HG03025 (cell line): ENCODE data around the gene SCG5.

ENCODE experiments used
- ATAC-seq: cut with Tn5 transposase; IDR thresholded peaks from one replicate; pipeline ENCODE4 v1.9.1; 2021; ENCODE audit warnings: mild to moderate bottlenecking, moderate library complexity; ENCODE audit not compliant: unreplicated experiment, low FRiP score

SCG5 gene

GRCh38 chr15:32657941-32658340, 16.4 kb downstream of the SCG5 start:
- no peak for ATAC-seq

- ATAC-seq = no peak
These were observed 18.0 kb downstream of the SCG5 start for GRCh38 chr15:32659340-32660155.

GRCh38 chr15:32663671-32664070, 22.2 kb downstream of the SCG5 start:
- ATAC-seq = no peak

GRCh38 chr15:32664796-32665195, 23.3 kb downstream of the SCG5 start:
- ATAC-seq = no peak

- no peak for ATAC-seq
These were observed 25.8 kb downstream of the SCG5 start for GRCh38 chr15:32667321-32667720.

- no peak for ATAC-seq
These were observed 27.4 kb downstream of the SCG5 start for GRCh38 chr15:32668942-32669341.

- no peak for ATAC-seq
These were observed 28.5 kb downstream of the SCG5 start for GRCh38 chr15:32669896-32670611.

GRCh38 chr15:32670623-32671022, 29.1 kb downstream of the SCG5 start:
- no peak for ATAC-seq

GRCh38 chr15:32671339-32672325, 30.1 kb downstream of the SCG5 start:
- no peak for ATAC-seq

- no peak for ATAC-seq
These were observed 33.2 kb downstream of the SCG5 start for GRCh38 chr15:32674681-32675080.

GRCh38 chr15:32675466-32675865, 34.0 kb downstream of the SCG5 start:
- ATAC-seq = no peak

GRCh38 chr15:32676169-32676568, 34.7 kb downstream of the SCG5 start:
- no peak for ATAC-seq

- ATAC-seq = no peak
These were observed 35.8 kb downstream of the SCG5 start for GRCh38 chr15:32677238-32677750.

- no peak for ATAC-seq
These were observed 37.8 kb downstream of the SCG5 start for GRCh38 chr15:32679298-32679690.

GRCh38 chr15:32682569-32682968, 41.1 kb downstream of the SCG5 start:
- ATAC-seq = no peak

GRCh38 chr15:32682977-32683630, 41.6 kb downstream of the SCG5 start:
- ATAC-seq = no peak

- ATAC-seq = no peak
These were observed 42.5 kb downstream of the SCG5 start for GRCh38 chr15:32683906-32684584.

- ATAC-seq = no peak
These were observed 44.1 kb downstream of the SCG5 start for GRCh38 chr15:32685576-32685975.

- no peak for ATAC-seq
These were observed 46.0 kb downstream of the SCG5 start for GRCh38 chr15:32687556-32687955.
